H1 (cell line): Measurements from ENCODE around the gene ACTC1. TPM values are rescaled to one million over a fixed set of nuclear protein-coding genes. Genes with fewer than 3 reads are reported as not detected.

Source experiments
- CTCF ChIA-PET: fragments of 300-600 bp; sonication (Branson Sonifier 250); formaldehyde crosslinking; loops from one replicate; lab custom pipeline; 2021; ENCODE audit not compliant: partially characterized antibody; lab: Charles Lee
- POLR2A ChIA-PET: fragments of 300-600 bp; sonication (Branson Sonifier 250); formaldehyde crosslinking; loops from one replicate; lab custom pipeline; 2021; ENCODE audit warnings: inconsistent platforms; ENCODE audit not compliant: partially characterized antibody; lab: Charles Lee
- DNase-seq, 2 experiments: peaks; one replicate each; pipeline versions ENCODE4 v3.0.0 to v3.0.0-alpha.2; 2010 to 2022; ENCODE audit warnings: low spot score in 2 of 2, low read depth in 1 of 2, mixed read lengths in 1 of 2
- FAIRE-seq: peaks from 2 replicates; lab custom pipeline; 2011; peaks lifted over from hg19 to GRCh38; lab: Jason Lieb, UNC
- H2AFZ ChIP-seq: 2 replicates; pipeline ENCODE4 v1.8.1; 2012; ENCODE audit warnings: low read length, inconsistent platforms
- H2AK5ac ChIP-seq: 2 replicates; pipeline ENCODE4 v1.6.1; 2013; ENCODE audit warnings: low read depth, low read length
- H2BK120ac ChIP-seq: replicated peaks from 2 replicates; pipeline ENCODE3; 2013; ENCODE audit warnings: low read depth, low read length, inconsistent platforms
- H2BK12ac ChIP-seq: 2 replicates; pipeline ENCODE4 v1.6.1; 2013; ENCODE audit warnings: low read depth, low read length
- H2BK15ac ChIP-seq: 2 replicates; pipeline ENCODE4 v1.6.1; 2013; ENCODE audit warnings: low read length
- H2BK20ac ChIP-seq: 2 replicates; pipeline ENCODE4 v1.6.1; 2013; ENCODE audit warnings: low read length
- H2BK5ac ChIP-seq: 2 replicates; pipeline ENCODE4 v1.6.1; 2013; ENCODE audit warnings: low read depth, low read length
- H3K14ac ChIP-seq: 2 replicates; pipeline ENCODE4 v1.6.1; 2013; ENCODE audit warnings: inconsistent platforms; ENCODE audit not compliant: insufficient read length
- H3K18ac ChIP-seq: 2 replicates; pipeline ENCODE4 v1.6.1; 2013; ENCODE audit warnings: low read length; ENCODE audit errors: extremely low read depth
- H3K23ac ChIP-seq: 2 replicates; pipeline ENCODE4 v1.6.1; 2013; ENCODE audit warnings: inconsistent platforms; ENCODE audit not compliant: insufficient read length
- H3K23me2 ChIP-seq: 2 replicates; pipeline ENCODE4 v1.6.1; 2013; ENCODE audit warnings: low read depth, low read length
- H3K27ac ChIP-seq: 2 replicates; pipeline ENCODE4 v1.6.1; 2011; ENCODE audit warnings: low read depth, low read length, inconsistent platforms
- H3K27me3 ChIP-seq, 4 experiments: replicated peaks in 1 of 4; 1 replicate in 1 of 4; 2 replicates in 3 of 4; pipeline versions ENCODE4 v1.6.1 to v1.8.1; 2011 to 2013; ENCODE audit warnings: low read length in 3 of 4, mild to moderate bottlenecking in 3 of 4, inconsistent platforms in 2 of 4, mixed read lengths in 2 of 4, moderate library complexity in 1 of 4; ENCODE audit not compliant: control insufficient read depth in 3 of 4, insufficient read depth in 3 of 4; ENCODE audit errors: extremely low read depth in 1 of 4
- H3K36me3 ChIP-seq, 4 experiments: 2 replicates each; pipeline versions ENCODE4 v1.6.1 to v1.8.1; 2011 to 2013; ENCODE audit warnings: mild to moderate bottlenecking in 4 of 4, low read length in 3 of 4, moderate library complexity in 2 of 4, control low read depth in 1 of 4, inconsistent platforms in 1 of 4; ENCODE audit not compliant: insufficient read depth in 4 of 4, control insufficient read depth in 2 of 4
- H3K4ac ChIP-seq: replicated peaks from 2 replicates; pipeline ENCODE3; 2013; ENCODE audit warnings: low read length, low read depth, mixed read lengths, inconsistent platforms; ENCODE audit not compliant: insufficient read length
- H3K4me1 ChIP-seq, 4 experiments: replicated peaks in 1 of 4; 1 replicate in 1 of 4; 2 replicates in 3 of 4; pipeline versions ENCODE4 v1.6.1 to v1.8.1; 2011 to 2013; ENCODE audit warnings: low read length in 3 of 4, inconsistent platforms in 2 of 4, mixed read lengths in 1 of 4; ENCODE audit not compliant: insufficient read depth in 4 of 4, control insufficient read depth in 3 of 4
- H3K4me2 ChIP-seq, 2 experiments: 2 replicates each; pipeline versions ENCODE4 v1.6.1 to v1.8.1; 2011 to 2013; ENCODE audit warnings: low read depth in 2 of 2, low read length in 2 of 2, control low read depth in 1 of 2, inconsistent platforms in 1 of 2, mild to moderate bottlenecking in 1 of 2; ENCODE audit not compliant: insufficient read depth in 1 of 2
- H3K4me3 ChIP-seq, 4 experiments: fragments of 200-600, 300-600 bp in 1 of 4; sonication (generic), shearing (Covaris generic), sonication (Bioruptor Twin) in 1 of 4; 2 replicates each; pipeline versions ENCODE4 v1.5.1 to v1.8.1; 2011 to 2016; ENCODE audit warnings: low read length in 4 of 4, low read depth in 3 of 4, control low read depth in 2 of 4, inconsistent platforms in 2 of 4, mild to moderate bottlenecking in 2 of 4, mixed read lengths in 1 of 4, moderate library complexity in 1 of 4; ENCODE audit not compliant: insufficient read depth in 2 of 4; ENCODE audit errors: extremely low read depth in 1 of 4
- H3K56ac ChIP-seq: replicated peaks from 2 replicates; pipeline ENCODE3; 2013; ENCODE audit warnings: low read depth, mild to moderate bottlenecking, mixed read lengths, low read length, inconsistent platforms; ENCODE audit not compliant: insufficient read length
- H3K79me1 ChIP-seq: 2 replicates; pipeline ENCODE4 v1.6.1; 2013; ENCODE audit warnings: low read depth, low read length, control low read depth
- H3K79me2 ChIP-seq, 2 experiments: 2 replicates each; pipeline versions ENCODE4 v1.6.1 to v1.8.1; 2012 to 2013; ENCODE audit warnings: low read length in 2 of 2, mild to moderate bottlenecking in 2 of 2, inconsistent platforms in 1 of 2; ENCODE audit not compliant: insufficient read depth in 2 of 2, control insufficient read depth in 1 of 2
- H3K9ac ChIP-seq, 4 experiments: replicated peaks in 1 of 4; 1 replicate in 1 of 4; 2 replicates in 3 of 4; pipeline versions ENCODE4 v1.6.1 to v1.8.1; 2011 to 2013; ENCODE audit warnings: low read depth in 3 of 4, low read length in 3 of 4, control low read depth in 2 of 4, mild to moderate bottlenecking in 2 of 4, moderate library complexity in 2 of 4, inconsistent platforms in 1 of 4; ENCODE audit errors: extremely low read depth in 1 of 4
- H3K9me3 ChIP-seq, 2 experiments: 2 replicates each; pipeline versions ENCODE4 v1.6.1 to v1.8.1; 2012 to 2013; ENCODE audit warnings: mild to moderate bottlenecking in 2 of 2, moderate library complexity in 2 of 2, control low read depth in 1 of 2, inconsistent platforms in 1 of 2, low read depth in 1 of 2, low read length in 1 of 2, mixed read lengths in 1 of 2; ENCODE audit not compliant: insufficient read depth in 2 of 2
- H4K20me1 ChIP-seq, 2 experiments: replicated peaks in 1 of 2; 2 replicates each; pipeline versions ENCODE3 to v1.8.1; 2011 to 2013; ENCODE audit warnings: inconsistent platforms in 2 of 2, low read length in 2 of 2, mild to moderate bottlenecking in 1 of 2; ENCODE audit not compliant: insufficient read depth in 2 of 2, control insufficient read depth in 1 of 2
- H4K5ac ChIP-seq: 2 replicates; pipeline ENCODE4 v1.6.1; 2013; ENCODE audit warnings: low read length, low read depth, mixed read lengths, inconsistent platforms; ENCODE audit not compliant: insufficient read length
- H4K8ac ChIP-seq: 2 replicates; pipeline ENCODE4 v1.8.0; 2013; ENCODE audit warnings: mild to moderate bottlenecking, moderate library complexity, low read length, inconsistent platforms; ENCODE audit not compliant: insufficient read depth; ENCODE audit errors: extremely low read depth
- H4K91ac ChIP-seq: replicated peaks from 2 replicates; pipeline ENCODE3; 2013; ENCODE audit warnings: low read length, mixed read lengths, inconsistent platforms; ENCODE audit not compliant: insufficient read length
- BACH1 ChIP-seq: IDR thresholded peaks from 2 replicates; pipeline ENCODE4 v1.6.1; 2012; ENCODE audit warnings: low read length, improper control_type of control experiment
- BCL11A ChIP-seq, 2 experiments: IDR thresholded peaks; one replicate each; pipeline ENCODE4 v1.6.1; 2011; ENCODE audit warnings: low read depth in 2 of 2, low read length in 2 of 2, mild to moderate bottlenecking in 2 of 2
- CHD1 ChIP-seq: IDR thresholded peaks from 2 replicates; pipeline ENCODE4 v1.6.1; 2012; ENCODE audit warnings: low read depth, low read length, improper control_type of control experiment
- GABPA ChIP-seq: IDR thresholded peaks from 2 replicates; pipeline ENCODE4 v1.6.1; 2011; ENCODE audit warnings: mild to moderate bottlenecking, low read length, moderate library complexity, borderline replicate concordance; ENCODE audit not compliant: insufficient read depth
- KDM5A ChIP-seq: fragments of 200-600 bp; IDR thresholded peaks from 2 replicates; pipeline ENCODE4 v1.7.1; 2012; ENCODE audit warnings: mild to moderate bottlenecking, low read length, inconsistent platforms, mixed read lengths
- POLR2A ChIP-seq, 2 experiments: IDR thresholded peaks; 1 replicate in 1 of 2; 2 replicates in 1 of 2; pipeline ENCODE4 v1.6.1; 2011; ENCODE audit warnings: low read depth in 2 of 2, low read length in 2 of 2, mild to moderate bottlenecking in 2 of 2; ENCODE audit errors: control extremely low read depth in 1 of 2
- RAD21 ChIP-seq, 2 experiments: IDR thresholded peaks in 1 of 2; conservative IDR thresholded peaks in 1 of 2; 2 replicates each; pipeline ENCODE4 v1.6.1; 2011; ENCODE audit warnings: low read depth in 2 of 2, low read length in 2 of 2, improper control_type of control experiment in 1 of 2, inconsistent platforms in 1 of 2, mild to moderate bottlenecking in 1 of 2, moderate library complexity in 1 of 2
- RNF2 ChIP-seq: fragments of 200-900, 300-1000 bp; sonication (generic); IDR thresholded peaks from 2 replicates; pipeline ENCODE4 v1.7.1; 2016; ENCODE audit warnings: borderline replicate concordance, low read depth, mild to moderate bottlenecking, antibody characterized with exemption, low read length; ENCODE audit not compliant: poor library complexity, severe bottlenecking; ENCODE audit errors: missing control alignments
- SIN3A ChIP-seq, 2 experiments: IDR thresholded peaks in 1 of 2; conservative IDR thresholded peaks in 1 of 2; 2 replicates each; pipeline ENCODE4 v1.6.1; 2011 to 2012; ENCODE audit warnings: low read length in 2 of 2, improper control_type of control experiment in 1 of 2, low read depth in 1 of 2, mild to moderate bottlenecking in 1 of 2
- SRF ChIP-seq: IDR thresholded peaks from 2 replicates; pipeline ENCODE4 v1.6.1; 2011; ENCODE audit warnings: mild to moderate bottlenecking, low read depth, low read length, moderate library complexity
- TAF1 ChIP-seq: IDR thresholded peaks from 2 replicates; pipeline ENCODE4 v1.6.1; 2011; ENCODE audit warnings: mild to moderate bottlenecking, low read depth, low read length
- TAF7 ChIP-seq: optimal IDR thresholded peaks from 2 replicates; pipeline ENCODE3; 2011; ENCODE audit warnings: low read depth, mild to moderate bottlenecking, inconsistent platforms, low read length, moderate library complexity, borderline replicate concordance
- WGBS, 2 experiments: shearing (Covaris generic) in 1 of 2; methylation state at CpG; one replicate each; pipeline versions ENCODE4 v1.1.6 to v1.1.7; 2013 to 2015; ENCODE audit warnings: low lambda C conversion rate in 2 of 2, mixed read lengths in 2 of 2, inconsistent platforms in 1 of 2, low coverage in 1 of 2, missing lambda C conversion rate in 1 of 2; ENCODE audit not compliant: insufficient replicate concordance in 2 of 2, insufficient coverage in 1 of 2, insufficient read length in 1 of 2; ENCODE audit errors: extremely low coverage in 1 of 2, missing lambda C conversion rate in 1 of 2; 5-methylcytosine and 5-hydroxymethylcytosine counted together
- polyA plus RNA-seq, 7 experiments: library from polyadenylated mRNA; depleted of rRNA in 3 of 7; stranded (reverse) in 5 of 7; unstranded in 2 of 7; fragments of >200 nt in 5 of 7; fragments of 200-250 nt in 2 of 7; gene quantifications; 1 replicate in 5 of 7; 2 replicates in 1 of 7; 4 replicates in 1 of 7; pipeline versions ENCODE4 v1.2.1 to v1.2.3, GENCODE V29; 2011 to 2013; ENCODE audit warnings: missing spikeins in 2 of 7, mixed read lengths in 2 of 7
- total RNA-seq: library from RNA; stranded (reverse); fragmentation: NEBNext Ultra II Directional; extraction: Animal tissue kit (Norgen Biotek cat#: 25700); gene quantifications from 2 replicates; pipeline ENCODE4 v1.2.1, GENCODE V29; 2021
- TF ChIP-seq, protein P1 (sequence below): IDR thresholded peaks from 2 replicates; pipeline ENCODE4 v1.6.1; 2011; ENCODE audit warnings: low read length, improper control_type of control experiment

ACTC1 gene
- total and polyA plus RNA-seq, 2 of the 8 experiments (the other 6 are each of a cell fraction or from before 2014, with no cell fraction given), result 37.6 to 90.0 TPM

- no peaks in the 10 kb centered on the region for H3K79me2 ChIP-seq
- H3K9ac ChIP-seq, result no peak overlapping the region
- no peak overlapping the region for H2BK20ac ChIP-seq
- WGBS, 2 experiments, result 78% methylated on average over 5 of the region's 5 CpGs; no CpG with 5 or more reads in 1 of the 2 experiments
- H2BK15ac ChIP-seq, result no peak overlapping the region
- no peak overlapping the region for H3K27ac ChIP-seq
- H3K56ac ChIP-seq, result no peak overlapping the region
- no peak overlapping the region for H3K4me2 ChIP-seq
- no peaks in the 10 kb centered on the region for H3K79me1 ChIP-seq
- no peak overlapping the region for H3K4ac ChIP-seq
- H3K9me3 ChIP-seq, result no peaks in the 10 kb centered on the region
- no peak overlapping the region for H2AFZ ChIP-seq
- no peak overlapping the region for H3K4me3 ChIP-seq
- no peak overlapping the region for H3K18ac ChIP-seq
- DNase-seq, result no peak
- no peak overlapping the region for H2BK5ac ChIP-seq
- no peaks in the 10 kb centered on the region for H3K4me1 ChIP-seq
- peaks cover 0 to 1% (median 0%) of the 10 kb centered on the region in 4 experiments; a peak in 1 of 7 replicates for H3K27me3 ChIP-seq
- no peaks in the 10 kb centered on the region for H4K20me1 ChIP-seq
- ChIA-PET CTCF (interaction anchor here (0.6 kb wide), 1 partner anchor 623 kb away, joined by 3 read pairs; no protein-coding TSS in a partner anchor), POLR2A (no interaction called here)
- H4K5ac ChIP-seq, result no peak overlapping the region
- no peak overlapping the region for H4K8ac ChIP-seq
- no peak overlapping the region for H2AK5ac ChIP-seq
- H4K91ac ChIP-seq, result no peak overlapping the region
- H3K14ac ChIP-seq, result no peak overlapping the region
- H3K36me3 ChIP-seq, result no peaks in the 10 kb centered on the region
- no peak overlapping the region for H3K23ac ChIP-seq
- H2BK12ac ChIP-seq, result no peak overlapping the region
- no peaks in the 10 kb centered on the region; the same call in 1 of the 2 replicates for H3K23me2 ChIP-seq
- no peak for FAIRE-seq
- no peak overlapping the region for H2BK120ac ChIP-seq
- no peak for TF ChIP-seq SRF
- no peak for TF ChIP-seq RAD21 (IDR thresholded peaks at IDR 0.05 in 1 of 2, conservative IDR thresholded peaks at IDR 0.05 in 1 of 2; ENCODE audit: low read depth in 2 of 2, low read length in 2 of 2)
- no peak for TF ChIP-seq TAF7
- TF ChIP-seq BCL11A (IDR thresholded peaks at IDR 0.05; ENCODE audit: low read depth in 2 of 2, low read length in 2 of 2), result no peak
- no peak for TF ChIP-seq RNF2
- no peak for TF ChIP-seq POLR2A (IDR thresholded peaks at IDR 0.05; ENCODE audit: control extremely low read depth in 1 of 2, low read depth in 2 of 2, low read length in 2 of 2)
- TF ChIP-seq BACH1, result no peak
- no peak for TF ChIP-seq GABPA
- TF ChIP-seq KDM5A, result no peak
- TF ChIP-seq SIN3A (conservative IDR thresholded peaks at IDR 0.05 in 1 of 2, IDR thresholded peaks at IDR 0.05 in 1 of 2; ENCODE audit: low read depth in 1 of 2, low read length in 2 of 2), result no peak
- no peak for TF ChIP-seq TAF1
- TF ChIP-seq CHD1, result no peak
- TF ChIP-seq, protein P1, sequence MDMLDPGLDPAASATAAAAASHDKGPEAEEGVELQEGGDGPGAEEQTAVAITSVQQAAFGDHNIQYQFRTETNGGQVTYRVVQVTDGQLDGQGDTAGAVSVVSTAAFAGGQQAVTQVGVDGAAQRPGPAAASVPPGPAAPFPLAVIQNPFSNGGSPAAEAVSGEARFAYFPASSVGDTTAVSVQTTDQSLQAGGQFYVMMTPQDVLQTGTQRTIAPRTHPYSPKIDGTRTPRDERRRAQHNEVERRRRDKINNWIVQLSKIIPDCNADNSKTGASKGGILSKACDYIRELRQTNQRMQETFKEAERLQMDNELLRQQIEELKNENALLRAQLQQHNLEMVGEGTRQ, result no peak
Observed at GRCh38 chr15:34820110-34820509, 24.8 kb upstream of the ACTC1 start.
